ENCODE measurements around the gene GPR139. TPM values are rescaled to one million over a fixed set of nuclear protein-coding genes. Genes with fewer than 3 reads are reported as not detected.

Gene GPR139
- total RNA-seq, 1 experiment from 2014 or later: 0.22 TPM

GRCh38 chr16:19991614-19992013 is 82.1 kb downstream of the GPR139 start:
- H2BK12ac ChIP-seq (ENCODE audit: insufficient read length, low read depth, low read length): no peak overlapping the region
- H4K5ac ChIP-seq (ENCODE audit: insufficient read length, low read depth, low read length): no peak overlapping the region
- no peaks in the 10 kb centered on the region for H3K79me1 ChIP-seq (ENCODE audit: insufficient read depth, low read depth, low read length, poor library complexity, severe bottlenecking)
- Mint-ChIP-seq H3K36me3 (ENCODE audit: insufficient read depth in 1 of 3, low read depth in 3 of 3) (no peaks in the 10 kb centered on the region), H3K4me1 (peaks cover 10 to 11% of the 10 kb centered on the region in 2 experiments), H3K9me3 (no peaks in the 10 kb centered on the region; a peak in 1 of 5 replicates), H3K27ac (no peak overlapping the region; a peak in 1 of 7 replicates), H3K4me3 (peak overlapping the region in 1 of 2 experiments; percentile 28; a peak in 1 of 5 replicates), H3K27me3 (ENCODE audit: low read depth) (peaks cover 21% of the 10 kb centered on the region)
- H3T11ph ChIP-seq (ENCODE audit: low read length): no peak overlapping the region
- H3K79me2 ChIP-seq (ENCODE audit: insufficient read depth, low read length): no peaks in the 10 kb centered on the region
- peak; percentile 47; the same call in 2 of the 3 replicates for TF ChIP-seq CTCF (conservative IDR thresholded peaks at IDR 0.05)
- no peak overlapping the region for H4K8ac ChIP-seq (replicated peaks; ENCODE audit: insufficient read length, low read depth, low read length)
- no peak overlapping the region for H2BK120ac ChIP-seq (ENCODE audit: low read depth, low read length, poor library complexity, severe bottlenecking)
- H3K23me2 ChIP-seq (ENCODE audit: insufficient read length, low read depth, low read length, poor library complexity, severe bottlenecking): no peaks in the 10 kb centered on the region
- DNase-seq: peak; percentile 43
- no CpG with 5 or more reads among the region's 7 CpGs for WGBS (ENCODE audit: extremely low coverage, insufficient read length, low lambda C conversion rate)
- H3K4ac ChIP-seq (ENCODE audit: low read depth, low read length): no peak overlapping the region
- no peak overlapping the region for H3K9ac ChIP-seq (ENCODE audit: extremely low read depth, insufficient read length, low read length)
- no peak overlapping the region for H3K27ac ChIP-seq (ENCODE audit: insufficient read length, low read depth, low read length)
- H2AFZ ChIP-seq (ENCODE audit: low read length): no peak overlapping the region
- H3K18ac ChIP-seq (ENCODE audit: insufficient read length, low read depth, low read length): no peak overlapping the region
- no peak overlapping the region for H2BK20ac ChIP-seq (ENCODE audit: low read depth, low read length, poor library complexity, severe bottlenecking)
- no peaks in the 10 kb centered on the region for H3K27me3 ChIP-seq (ENCODE audit: insufficient read depth, low read length)
- H3K56ac ChIP-seq (ENCODE audit: insufficient read length, low read depth, low read length): no peak overlapping the region
- no peaks in the 10 kb centered on the region for H3K9me3 ChIP-seq (ENCODE audit: control insufficient read depth, low read depth, low read length)
- H3K14ac ChIP-seq (ENCODE audit: insufficient read depth, low read length): no peak overlapping the region
- H2BK5ac ChIP-seq (ENCODE audit: insufficient read length, low read length): no peak overlapping the region
- H3K4me2 ChIP-seq (ENCODE audit: insufficient read depth, insufficient read length, low read length): no peak overlapping the region
- no peak overlapping the region for H3K23ac ChIP-seq (ENCODE audit: insufficient read length, low read depth, low read length)
- no peak overlapping the region for H4K91ac ChIP-seq (ENCODE audit: insufficient read length, low read depth, low read length)
- no peaks in the 10 kb centered on the region for H4K20me1 ChIP-seq (ENCODE audit: control insufficient read depth, insufficient read depth, insufficient read length)
- H3K4me1 ChIP-seq (ENCODE audit: insufficient read depth, low read length): no peaks in the 10 kb centered on the region
- no peak overlapping the region for H2BK15ac ChIP-seq (ENCODE audit: low read depth, low read length)
- no peak overlapping the region for H2AK5ac ChIP-seq (ENCODE audit: insufficient read length, low read length)

All from H9 (cell line).